ENCODE measurements around the gene WHRN.

Gene WHRN

DNA sequence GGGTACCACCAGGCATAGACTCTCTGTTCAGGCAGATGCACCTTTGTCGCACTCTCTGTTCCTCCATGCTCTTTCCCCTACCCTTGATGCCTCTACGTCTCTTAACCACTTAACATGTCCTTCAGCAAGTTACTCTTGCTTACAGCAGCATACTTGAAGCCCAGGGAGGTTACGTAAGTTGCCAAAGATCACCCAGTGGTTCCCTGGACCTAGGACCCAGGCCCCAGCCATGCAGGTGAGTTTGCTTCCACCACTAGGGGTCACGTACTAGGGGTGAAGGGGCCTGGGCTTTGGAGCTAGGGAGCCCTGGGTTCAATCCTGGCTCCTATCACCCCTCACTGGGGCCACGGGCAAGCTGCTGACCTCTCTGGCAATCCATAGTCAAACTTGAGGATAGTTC lies 126.4 kb downstream of the WHRN start:
- no peak for DNase-seq (ENCODE audit: low spot score)

- no peak for DNase-seq (ENCODE audit: low spot score)
Observed at GRCh38 chr9:114378016-114378415, 127.3 kb downstream of the WHRN start.

GRCh38 chr9:114376586-114377445 lies 128.5 kb downstream of the WHRN start:
- no peak for DNase-seq (ENCODE audit: low spot score)

DNA sequence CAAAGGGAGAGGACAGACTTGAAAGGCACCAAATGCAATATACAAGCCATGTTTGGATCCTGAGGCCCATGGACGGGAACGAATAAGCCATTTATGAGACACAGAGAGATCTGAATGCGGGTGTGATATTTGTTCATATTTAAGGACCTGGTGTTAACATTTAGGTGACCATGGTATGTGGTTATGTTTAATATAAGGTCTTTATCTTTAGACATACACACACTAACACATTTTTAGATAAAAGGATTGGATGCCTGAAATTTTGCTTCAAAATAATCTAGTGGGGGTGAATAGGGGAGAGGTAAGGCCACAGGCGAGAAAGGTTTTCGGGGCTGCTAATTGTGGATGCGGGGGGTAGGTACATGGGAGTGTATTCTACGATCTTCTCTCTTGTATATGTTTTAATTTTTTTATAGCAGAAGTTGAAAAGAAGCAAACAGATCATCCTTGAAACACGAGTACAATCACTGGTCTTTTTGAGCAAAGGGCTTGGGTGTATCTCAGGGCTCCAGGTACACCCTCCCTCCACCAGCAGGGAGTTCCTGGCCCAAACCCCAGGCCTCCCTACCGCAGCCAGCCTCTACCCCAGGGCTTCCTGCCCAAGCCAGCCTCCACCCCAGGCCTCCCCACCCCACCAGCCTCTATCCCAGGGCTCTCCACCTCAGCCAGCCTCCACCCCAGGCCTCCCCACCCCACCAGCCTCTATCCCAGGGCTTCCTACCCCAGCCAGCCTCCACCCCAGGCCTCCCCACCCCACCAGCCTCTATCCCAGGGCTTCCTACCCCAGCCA lies 129.7 kb downstream of the WHRN start:
- DNase-seq (ENCODE audit: low spot score) = no peak

DNA sequence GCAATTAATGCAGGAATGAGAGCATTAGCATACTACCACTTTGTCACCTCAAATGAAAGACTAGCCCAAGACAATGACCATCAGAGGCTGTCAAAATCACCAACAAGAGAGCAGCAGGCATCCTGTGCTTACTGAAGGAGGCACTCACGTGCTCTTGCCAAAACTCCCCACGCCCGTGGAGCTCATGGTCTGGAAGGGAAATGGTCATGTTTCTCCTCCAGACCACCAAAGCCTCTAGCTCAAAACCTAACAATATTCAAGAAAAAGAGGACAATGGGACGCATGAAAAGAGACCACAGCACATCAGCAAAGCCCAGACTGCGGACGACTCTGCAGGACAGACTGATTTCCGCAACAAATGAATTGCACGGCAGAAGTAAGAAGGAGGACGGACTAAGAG lies 130.3 kb downstream of the WHRN start:
- DNase-seq (ENCODE audit: low spot score) = no peak

- no peak for DNase-seq (ENCODE audit: low spot score)
Observed at GRCh38 chr9:114373960-114374730, 131.1 kb downstream of the WHRN start.

GRCh38 chr9:114372921-114373448 lies 132.3 kb downstream of the WHRN start:
- DNase-seq (ENCODE audit: low spot score) = no peak

GRCh38 chr9:114371973-114372917 lies 133.0 kb downstream of the WHRN start:
- DNase-seq (ENCODE audit: low spot score) = no peak

- DNase-seq (ENCODE audit: low spot score) = no peak
Observed at GRCh38 chr9:114371343-114371944, 133.8 kb downstream of the WHRN start.

GRCh38 chr9:114370968-114371320 lies 134.3 kb downstream of the WHRN start:
- DNase-seq (ENCODE audit: low spot score) = no peak

DNA sequence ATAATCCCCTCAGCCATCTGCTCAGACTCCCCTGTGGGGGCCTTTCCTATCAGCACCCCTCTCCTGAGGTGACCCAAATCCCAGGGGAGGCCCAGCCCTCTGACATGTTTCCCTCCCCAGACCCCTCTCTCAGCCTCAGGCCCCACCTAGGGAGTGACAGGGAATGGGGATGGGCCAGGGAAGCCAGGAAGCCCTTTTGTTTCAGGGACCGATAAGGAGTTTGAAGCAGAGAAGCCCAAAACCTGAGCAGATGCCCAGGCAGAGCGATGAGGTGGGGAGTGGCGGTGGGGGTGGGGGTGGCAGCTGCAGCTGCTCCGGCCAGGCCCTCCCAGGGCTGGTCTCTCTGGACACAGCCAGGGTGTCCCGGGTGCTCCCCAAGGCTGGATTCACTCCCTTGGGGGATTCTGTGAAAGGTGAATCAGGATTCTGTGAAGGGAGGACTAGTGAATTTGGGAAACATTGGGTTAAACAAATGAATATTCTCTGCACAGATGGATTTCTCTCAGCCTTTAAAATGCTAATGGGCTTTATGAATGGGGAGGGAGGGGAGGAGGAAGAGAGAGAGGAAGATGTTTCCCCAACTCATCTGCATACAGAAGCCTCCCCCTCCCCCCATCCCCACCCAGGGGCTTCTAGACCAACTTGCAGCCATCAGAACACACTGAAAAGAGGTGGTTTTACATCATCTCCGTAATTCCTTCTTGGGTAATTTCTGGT lies 134.9 kb downstream of the WHRN start:
- DNase-seq (ENCODE audit: low spot score) = no peak

DNA sequence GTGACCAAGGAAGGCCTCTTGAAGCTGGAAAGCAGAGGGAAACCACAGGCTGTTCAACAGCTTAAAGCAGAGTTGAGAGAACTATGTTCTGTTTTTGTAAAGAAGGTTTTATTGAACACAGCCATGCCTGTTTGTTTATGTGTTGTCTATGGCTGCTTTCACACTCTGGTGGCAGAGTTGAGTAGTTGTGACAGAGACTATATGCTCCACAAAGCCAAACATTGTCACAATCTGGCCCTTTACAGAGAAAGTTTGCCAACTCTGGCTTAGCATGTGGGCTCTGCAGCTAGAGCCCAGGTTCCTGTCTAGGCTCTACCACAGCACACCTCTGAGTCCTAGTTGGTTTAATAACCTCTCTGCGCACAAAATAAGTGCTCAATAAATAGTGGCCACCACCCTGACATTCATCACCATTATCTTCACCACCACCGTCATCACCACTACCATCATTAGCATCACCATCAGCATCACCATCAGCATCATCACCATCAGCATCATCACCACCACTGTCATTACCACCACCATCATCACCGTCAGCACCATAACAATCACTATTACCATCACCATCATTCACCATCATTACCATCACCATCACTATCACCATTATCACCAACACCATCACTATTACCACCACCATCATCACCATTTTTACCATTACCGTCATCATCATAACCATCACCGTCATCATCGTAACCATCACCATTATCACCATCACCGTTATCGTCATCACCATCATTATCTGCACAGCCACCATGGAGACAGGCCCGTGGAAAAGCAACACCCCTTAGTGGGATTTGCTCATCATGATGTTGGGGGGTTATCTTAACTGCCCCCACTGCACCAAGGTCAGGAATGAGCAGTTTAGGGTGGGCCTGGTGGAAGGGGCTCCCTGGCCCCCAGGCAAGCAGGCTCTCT lies 135.8 kb downstream of the WHRN start:
- DNase-seq (ENCODE audit: low spot score) = no peak

GRCh38 chr9:114367772-114368569 lies 137.3 kb downstream of the WHRN start:
- no peak for DNase-seq (ENCODE audit: low spot score)

DNA sequence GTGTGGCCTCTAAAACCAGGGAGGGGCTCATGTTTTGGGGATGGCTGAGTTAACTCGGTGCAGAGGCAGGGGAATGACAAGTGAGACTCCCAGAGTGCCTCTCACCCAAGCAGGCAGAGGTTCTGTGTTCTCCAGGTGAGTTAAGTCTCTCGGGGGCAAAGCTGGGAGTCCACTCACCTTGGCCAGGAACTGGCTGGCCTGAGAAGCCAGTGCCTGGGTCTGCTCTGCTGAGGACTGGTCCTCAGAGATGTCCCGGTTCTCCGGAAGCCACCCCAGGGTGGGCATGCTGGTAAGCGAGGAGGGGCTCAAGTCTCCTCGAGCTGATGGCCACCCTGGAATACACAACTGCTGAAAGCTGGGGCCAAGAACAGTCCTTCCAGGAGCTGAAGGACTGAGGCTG lies 137.9 kb downstream of the WHRN start:
- DNase-seq (ENCODE audit: low spot score) = no peak

DNA sequence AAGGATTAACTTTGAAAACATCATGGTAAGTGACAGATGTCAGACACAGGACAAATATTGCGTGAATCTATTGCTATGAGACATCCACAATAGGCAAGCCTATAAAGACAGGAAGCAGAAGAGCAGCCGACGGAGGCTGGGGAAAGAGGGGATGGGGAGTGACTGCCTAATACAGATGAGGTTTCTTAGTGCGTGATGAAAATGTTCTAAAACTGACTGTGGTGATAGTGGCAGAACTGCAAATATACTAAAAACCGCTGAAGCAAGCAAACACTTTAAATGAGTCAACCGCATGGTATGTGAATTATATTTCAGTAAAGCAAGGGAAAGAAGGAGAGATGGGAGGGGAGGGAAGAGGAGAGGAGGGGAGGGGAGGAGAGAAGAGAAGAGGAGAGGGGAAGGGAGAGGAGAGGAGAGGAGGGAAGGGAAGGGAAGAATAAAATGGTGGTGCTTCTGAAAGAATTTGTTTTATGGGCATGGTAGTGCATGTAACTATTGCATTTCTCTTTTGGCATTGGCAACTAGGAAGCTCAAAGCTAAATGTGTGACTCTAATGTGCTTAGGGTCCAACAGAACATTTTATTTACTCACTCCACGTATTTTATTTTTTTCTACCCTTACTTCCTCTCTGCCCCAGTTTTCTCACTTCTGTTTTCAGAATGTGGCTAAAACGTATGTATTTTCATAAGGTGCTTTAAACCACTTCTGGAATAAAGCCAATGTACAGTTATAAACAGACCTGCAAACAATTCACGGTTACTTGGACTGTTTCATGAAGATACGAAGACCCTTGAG lies 138.7 kb downstream of the WHRN start:
- peak; percentile 84 for DNase-seq (ENCODE audit: low spot score)

DNA sequence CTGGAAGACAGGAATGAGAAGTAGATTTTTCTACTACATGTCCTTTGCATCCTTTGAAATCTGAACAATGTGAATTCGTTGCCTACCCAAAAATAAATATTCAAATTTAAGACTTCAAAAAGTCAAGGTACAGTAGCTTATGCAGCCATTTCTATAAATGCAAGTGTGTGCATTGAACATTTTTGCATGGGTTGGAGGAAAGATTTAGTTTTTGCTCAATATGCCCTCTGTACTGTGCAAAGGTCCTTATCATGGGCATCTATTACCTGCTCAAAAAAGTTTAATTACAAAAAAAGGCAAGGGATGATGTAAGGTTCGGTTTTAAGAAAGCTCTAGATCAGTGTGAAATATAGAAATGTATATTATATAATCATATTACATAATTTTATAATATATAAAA lies 140.1 kb downstream of the WHRN start:
- no peak for DNase-seq (ENCODE audit: low spot score)
